Ammon's horn (tissue), 1 donor: Measurements from ENCODE around the gene S100A13.

Experiments used
- DNase-seq: peaks from one replicate; pipeline ENCODE4 v3.0.0-alpha.2; 2016; ENCODE audit warnings: low spot score

The S100A13 gene

DNA sequence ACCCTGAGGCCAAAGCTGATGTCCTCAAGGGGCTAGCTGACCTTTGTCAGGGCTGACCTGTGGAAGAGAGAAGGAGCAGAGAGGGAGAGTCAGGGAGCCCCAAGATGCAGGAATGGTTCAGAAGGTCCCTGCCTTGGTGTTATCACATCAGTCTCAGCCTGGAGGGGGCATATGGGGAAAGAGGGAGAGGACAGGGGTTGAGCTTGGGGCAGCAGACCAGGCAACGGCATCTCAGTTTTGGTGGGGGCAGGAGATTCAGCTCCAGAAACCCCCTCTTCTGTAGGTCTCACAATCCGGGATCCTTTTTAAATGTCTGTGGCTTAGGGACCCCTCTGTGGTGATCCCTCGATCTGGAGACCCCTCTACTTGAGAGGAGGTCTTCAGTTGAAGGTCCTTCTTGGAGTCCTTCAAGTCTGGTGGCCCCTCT, 815 bp downstream of the S100A13 start:
- no peak for DNase-seq

DNA sequence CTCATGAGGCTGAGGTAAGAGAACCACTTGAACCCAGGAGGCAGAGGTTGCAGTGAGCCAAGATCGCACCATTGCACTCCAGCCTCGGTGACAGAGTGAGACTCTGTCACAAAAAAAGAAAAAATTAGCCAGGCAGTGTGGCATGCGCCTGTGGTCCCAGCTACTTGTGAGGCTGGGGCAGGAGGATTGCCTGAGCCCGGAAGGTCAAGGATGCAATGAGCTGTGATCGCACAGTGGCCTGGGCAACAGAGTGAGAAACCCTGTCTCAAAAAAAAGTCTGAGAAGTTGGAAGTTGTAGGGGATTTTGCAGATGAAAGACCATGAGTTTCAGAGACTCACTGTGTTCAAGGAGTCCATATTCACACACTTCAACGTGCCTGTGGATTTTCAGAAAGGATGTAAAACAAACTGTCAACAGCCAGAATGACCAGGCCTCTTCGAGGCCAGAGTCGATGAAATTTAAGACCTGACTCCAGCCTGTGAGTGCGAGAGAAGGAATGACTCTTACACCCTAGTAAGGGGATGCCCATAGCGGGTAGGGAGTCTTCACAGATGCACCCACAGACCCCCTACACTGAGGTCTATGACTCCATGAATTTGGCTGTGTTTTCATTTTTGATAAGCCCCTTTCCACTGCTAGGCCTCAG, 2.2 kb downstream of the S100A13 start:
- no peak for DNase-seq

DNA sequence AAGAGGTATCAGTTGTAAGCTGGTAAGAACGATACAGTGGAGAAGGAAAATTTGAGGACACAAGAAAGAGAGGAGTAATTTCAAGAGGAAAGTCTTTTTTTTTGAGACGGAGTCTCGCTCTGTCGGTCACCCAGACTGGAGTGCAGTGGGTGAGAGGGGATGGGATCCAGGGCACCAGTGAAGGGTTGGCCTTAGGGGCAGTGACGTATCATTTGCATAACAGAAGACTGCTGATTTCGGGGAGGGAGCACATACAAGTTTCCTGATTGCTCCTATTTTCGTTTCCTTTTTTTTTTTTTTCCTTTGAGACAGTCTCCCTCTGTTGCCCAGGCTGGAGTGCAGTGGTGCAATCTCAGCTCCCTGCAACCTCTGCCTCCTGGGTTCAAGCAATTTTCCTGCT, 4.2 kb downstream of the S100A13 start:
- no peak for DNase-seq

DNA sequence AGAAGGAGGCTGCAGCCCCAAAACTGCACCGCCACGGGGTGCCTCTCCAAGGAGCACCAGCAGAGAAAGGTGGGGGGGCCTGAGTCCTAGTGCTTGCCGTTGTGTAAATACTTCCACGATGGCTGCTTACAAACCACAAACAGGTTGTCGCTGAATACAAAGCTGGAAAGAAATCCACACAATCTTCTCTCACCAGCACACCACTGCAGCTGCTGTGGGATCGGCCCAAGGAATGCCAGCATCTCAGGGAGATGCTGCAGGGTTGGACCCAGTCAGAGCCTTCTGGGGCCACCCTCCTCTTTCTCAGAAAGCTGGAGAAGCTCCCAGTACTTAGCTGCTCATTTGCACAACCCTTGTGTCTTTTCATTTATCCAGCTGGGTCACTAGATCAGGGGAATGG, 8.1 kb downstream of the S100A13 start:
- DNase-seq, result no peak

DNA sequence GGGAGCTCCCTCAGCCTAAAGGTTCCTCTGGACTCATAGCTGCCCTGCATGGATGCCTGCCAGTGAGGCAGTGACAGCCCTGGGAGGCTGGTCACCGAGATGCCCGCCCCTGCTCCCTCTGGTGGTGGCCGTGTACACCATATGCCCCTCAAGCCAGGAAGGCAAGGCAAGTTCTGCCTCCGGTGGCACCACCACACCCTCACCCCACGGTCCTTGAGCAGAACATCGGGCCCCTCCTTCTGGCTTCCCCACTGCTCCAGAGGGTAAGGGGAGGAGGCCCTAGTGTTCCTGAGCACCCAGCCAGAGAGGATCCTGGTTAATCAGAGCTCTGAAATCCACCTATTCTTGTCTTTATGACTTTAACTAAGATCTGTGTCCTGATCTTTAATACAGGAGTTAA, 9.6 kb downstream of the S100A13 start:
- DNase-seq, result no peak

DNA sequence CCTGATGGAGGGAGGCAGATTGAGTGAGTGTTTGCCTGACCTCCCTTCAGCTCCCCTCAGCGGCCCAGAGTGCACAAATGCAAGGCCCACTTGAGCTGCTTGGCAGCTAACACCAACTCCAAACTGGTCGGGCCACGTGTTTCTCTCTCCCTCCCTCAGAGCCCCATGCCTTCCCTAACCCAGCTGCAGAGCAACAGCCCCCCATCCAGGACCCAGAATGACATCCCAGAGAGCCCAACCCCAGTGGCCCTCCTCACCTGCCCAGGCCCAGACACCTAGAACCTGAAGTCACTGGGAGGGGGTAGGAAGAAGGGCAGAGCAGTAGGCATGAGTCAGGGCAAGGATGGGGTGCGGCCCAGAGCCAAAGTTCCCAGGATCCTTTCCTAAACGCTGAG, 10.4 kb downstream of the S100A13 start:
- DNase-seq, result no peak

DNA sequence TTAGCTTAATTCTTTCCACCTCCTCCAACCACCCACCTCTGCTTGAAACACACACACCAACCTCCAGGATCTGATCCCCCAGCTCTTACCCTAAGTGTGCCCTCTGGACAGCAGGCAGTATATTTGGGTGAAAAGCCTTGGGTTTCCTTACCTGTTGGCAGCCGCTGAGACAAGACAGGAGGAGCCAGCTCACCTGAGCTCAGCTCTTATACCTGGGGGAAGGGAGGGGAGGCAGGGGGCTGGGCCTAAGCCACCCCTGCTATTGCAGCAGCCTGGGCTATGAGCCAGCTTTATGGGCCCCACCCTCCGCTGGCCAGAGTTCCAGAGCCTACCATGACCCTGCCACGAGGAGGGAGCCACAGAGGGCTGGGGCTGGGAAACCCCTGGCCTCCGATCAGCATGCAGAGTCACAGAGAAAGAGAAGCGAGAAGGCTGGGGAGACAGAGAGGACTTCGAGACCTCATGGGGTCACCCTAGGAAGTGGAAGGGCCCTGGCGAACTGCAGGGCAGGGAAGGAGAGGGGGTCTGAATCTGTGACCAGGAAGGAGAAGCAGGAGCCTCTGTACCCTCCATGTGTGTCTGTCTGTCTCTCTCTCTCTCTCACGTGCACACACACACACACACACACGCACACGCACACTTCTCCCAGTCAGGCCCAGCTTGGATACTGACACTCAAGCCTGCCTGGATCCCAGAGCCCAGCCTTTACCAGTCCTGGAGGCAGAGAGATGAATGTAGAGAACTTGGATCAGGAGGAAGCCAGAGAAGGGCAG, 11.0 kb downstream of the S100A13 start, which contains the start of gene S100A14:
S100A14 (minus strand) TSS at position 182 of the 773 bp plus-strand sequence. CDS start 467 bp downstream, outside the sequence.
- no peak for DNase-seq

DNA sequence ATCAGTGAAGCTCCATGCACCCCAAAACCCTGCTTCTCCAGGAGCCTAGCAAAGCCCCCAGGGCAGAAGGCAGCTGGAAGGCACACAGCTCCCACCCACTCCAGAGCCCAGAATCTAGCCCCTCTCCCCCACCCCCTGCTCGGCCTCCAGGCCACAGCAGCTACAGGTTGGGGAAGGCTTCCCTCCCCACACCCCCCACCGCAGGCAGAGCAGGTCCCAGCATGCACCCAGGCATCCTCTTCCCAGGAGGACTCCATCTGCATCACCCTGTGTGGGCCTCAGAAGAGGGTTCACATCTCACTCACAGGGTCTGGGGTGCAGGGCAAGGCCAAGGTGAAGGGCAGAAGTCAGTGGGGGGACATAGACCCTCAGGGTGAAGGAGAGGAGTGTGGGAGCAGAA, 11.9 kb downstream of the S100A13 start:
- no peak for DNase-seq

DNA sequence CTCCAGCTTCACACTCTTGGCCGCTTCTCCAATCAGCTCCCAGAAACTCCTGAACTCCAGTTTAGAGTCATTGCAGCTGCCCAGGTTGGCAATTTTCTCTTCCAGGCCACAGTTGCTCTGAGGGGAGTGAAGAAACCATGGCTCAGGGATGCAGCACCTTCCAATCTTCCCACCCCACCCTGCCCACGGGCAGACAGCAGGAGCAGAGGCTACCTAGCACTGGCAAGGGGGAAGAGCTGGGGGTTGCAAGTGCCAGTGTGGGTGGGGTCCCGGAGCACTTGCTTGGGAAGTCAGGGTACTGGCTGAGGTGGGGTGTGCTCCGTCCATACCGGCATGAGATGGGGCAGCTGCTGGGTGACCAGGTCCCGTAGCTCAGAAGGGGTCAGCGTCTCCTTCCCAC, 12.4 kb downstream of the S100A13 start:
- no peak for DNase-seq

DNA sequence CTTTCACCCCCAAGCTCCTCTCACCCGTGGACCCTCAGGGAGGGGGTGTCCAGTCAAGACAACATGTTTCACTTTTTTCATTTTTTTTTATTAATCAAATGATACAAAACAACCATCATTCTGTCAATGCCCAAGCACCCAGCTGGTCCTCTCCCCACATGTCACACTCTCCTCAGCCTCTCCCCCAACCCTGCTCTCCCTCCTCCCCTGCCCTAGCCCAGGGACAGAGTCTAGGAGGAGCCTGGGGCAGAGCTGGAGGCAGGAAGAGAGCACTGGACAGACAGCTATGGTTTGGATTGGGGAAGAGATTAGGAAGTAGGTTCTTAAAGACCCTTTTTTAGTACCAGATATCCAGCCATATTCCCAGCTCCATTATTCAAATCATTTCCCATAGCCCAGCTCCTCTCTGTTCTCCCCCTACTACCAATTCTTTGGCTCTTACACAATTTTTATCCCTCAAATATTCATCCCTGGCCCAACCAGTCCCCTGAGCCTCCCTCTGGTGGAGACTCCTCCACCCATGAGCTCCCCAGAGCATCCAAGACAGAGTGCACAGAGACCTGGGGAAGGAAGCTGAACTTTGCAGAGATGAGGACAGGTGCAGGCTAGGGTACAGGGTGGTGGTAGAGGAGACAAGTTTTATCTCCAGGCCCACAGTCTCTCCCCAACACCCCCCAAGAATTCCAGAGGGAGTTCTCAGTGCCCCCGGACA, 13.0 kb downstream of the S100A13 start:
- no peak for DNase-seq

DNA sequence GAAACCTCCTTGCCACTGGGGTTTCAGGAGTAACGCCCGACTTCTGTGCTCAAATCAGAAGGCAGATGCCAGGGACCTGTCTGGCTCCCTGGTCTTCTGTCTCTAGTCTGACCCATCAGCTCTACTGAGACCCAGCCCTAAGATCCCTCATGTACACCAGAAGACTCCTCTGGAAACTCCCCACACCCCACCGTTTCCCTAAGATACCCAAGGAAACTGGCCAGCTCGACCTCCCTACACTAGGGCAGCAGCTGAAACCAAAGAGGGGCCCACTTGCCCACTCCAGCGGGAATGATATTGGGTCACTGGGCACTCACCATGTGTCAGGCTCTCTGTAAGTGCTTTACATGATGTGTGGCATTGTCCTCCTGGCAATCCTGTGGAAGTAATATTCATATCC, 13.9 kb downstream of the S100A13 start:
- DNase-seq, result no peak

DNA sequence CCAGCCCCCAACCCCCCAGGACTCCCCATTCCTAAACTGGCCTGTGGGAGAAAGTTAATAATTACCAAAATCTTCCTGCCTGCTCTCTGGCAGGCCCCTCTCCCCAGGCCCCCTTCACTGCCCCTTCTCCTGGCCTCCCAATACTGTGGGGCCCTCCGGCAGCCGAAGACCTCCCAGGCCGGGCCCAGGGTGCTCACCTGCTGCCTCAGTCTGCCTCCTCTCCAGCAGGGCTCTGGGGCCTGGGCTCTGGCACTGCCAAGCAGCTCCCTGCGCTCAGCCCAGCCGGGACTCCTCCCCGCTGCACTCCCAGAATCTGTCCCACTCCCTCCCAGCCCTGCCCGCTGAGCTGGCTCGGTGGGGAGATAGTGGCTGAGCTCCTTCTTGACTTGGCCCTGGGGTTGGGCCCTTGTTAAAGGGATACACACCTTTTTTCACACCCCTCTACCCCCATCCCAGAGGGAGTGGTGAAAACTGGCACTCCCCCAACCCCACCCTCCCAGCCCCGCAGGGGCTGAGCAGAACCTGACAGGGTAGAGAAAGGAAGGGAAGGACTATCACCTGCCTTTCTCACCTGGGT, 14.5 kb downstream of the S100A13 start, which contains the start of gene S100A16:
S100A16 (minus strand) TSS at position 383 of the 577 bp plus-strand sequence. CDS start 4,986 bp downstream, outside the sequence.
- no peak for DNase-seq

DNA sequence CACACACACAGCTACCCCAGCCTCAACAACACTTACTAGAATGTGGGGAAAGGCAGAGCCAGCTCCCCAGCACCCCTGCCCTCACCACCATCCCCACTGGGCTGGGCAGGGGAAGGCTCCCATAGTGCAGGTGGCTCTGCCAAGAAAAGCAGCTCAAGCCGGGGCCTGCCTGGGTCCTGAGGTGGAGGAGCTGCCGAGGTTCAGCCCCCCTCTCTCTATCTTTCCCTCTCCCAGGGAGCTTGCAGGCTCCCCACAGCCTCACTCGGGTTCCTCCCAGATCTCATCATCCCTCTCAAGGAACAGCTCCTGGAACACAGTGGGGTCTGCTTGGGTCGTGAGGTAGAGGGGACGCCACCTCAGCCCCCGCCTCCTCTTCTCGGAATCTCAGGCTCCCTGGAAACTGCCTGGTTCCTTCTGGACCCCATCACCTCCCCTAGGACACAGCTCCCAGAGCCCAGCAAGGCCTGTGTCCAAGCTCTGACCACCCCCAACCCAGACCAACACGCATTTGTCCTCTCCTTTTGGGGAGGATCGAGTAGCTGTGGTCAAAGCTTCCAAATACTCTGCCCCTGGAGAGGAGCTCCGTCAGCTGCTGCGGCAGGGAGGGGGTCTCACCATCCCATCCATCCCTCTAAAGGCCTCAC, 15.1 kb downstream of the S100A13 start:
- DNase-seq, result no peak

DNA sequence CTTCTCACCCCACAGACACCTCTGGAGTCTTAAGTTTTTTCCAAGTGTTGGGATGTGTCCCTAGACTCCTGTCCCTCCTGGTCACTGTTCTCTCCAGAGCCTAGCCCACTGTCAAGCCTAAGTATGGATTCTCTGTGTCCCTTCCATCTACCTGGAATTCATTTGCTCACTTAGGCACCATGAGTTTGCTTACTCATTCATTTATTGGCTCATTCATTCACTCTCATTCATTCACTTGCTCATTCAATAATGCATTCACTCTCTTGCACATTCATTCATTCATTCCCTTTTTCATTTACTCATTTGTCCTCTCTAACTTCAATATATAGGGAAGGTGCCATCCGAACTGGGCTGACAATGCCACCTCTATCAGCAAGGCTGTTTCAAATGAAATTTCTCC, 15.9 kb downstream of the S100A13 start:
- DNase-seq, result no peak

DNA sequence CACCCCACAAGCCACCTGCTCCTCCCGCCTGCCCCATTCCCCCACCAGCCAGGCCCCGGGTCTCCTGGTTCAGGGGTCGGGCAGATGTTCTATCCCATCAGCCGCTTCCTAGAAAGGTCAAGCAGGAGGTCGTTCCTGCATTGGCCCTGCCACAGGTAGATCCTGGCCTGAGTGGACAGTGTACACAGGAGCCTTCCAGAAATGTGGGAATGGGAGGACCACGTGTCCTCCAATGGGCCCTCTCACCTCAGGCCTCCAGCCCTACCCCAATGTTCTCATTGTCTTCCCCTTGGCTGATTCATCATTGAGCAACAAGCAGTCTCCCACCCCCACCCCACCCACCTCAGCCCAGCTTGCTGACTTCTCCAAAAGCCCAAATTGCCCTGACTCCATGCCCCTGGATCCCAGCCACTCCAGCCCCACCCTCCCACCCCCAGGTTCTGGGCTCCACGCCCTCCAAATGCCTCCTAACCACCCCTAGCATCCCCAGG, 16.4 kb downstream of the S100A13 start:
- DNase-seq, result no peak

DNA sequence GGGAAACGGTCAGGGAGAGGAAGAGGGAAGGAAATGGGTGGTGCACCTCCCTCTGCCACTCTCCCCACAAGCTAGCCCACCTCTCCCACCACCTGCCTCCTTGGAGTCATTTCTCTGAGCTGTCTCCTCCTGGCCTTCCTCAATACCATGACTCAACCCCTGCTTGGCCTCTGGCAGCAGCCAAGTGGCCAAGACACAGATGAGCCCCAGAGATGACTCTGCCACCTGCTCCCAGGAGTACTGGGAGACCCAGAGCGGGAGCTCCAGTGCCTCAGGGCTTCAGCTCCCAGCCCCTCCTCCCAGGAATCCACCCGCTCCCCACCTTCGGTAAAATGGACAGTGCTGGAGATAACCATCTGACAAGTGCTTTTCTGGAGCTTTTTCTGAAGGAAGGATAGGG, 17.0 kb downstream of the S100A13 start:
- no peak for DNase-seq

DNA sequence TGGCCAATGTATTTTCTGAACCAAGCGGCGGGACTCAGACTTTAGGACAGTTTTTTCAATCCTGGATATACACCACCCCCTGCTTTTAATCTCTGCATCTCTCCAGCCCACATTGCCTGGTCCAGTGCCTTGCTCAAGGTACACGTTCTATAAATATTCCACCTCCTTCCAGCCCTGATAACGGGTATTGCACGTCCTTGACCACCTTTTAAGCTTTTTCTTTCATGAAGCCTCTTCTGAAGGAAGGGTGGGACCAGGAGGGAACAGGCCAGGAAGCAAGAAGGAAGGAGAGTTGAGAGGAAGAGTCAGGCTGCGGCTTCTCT, 17.8 kb downstream of the S100A13 start:
- no peak for DNase-seq

DNA sequence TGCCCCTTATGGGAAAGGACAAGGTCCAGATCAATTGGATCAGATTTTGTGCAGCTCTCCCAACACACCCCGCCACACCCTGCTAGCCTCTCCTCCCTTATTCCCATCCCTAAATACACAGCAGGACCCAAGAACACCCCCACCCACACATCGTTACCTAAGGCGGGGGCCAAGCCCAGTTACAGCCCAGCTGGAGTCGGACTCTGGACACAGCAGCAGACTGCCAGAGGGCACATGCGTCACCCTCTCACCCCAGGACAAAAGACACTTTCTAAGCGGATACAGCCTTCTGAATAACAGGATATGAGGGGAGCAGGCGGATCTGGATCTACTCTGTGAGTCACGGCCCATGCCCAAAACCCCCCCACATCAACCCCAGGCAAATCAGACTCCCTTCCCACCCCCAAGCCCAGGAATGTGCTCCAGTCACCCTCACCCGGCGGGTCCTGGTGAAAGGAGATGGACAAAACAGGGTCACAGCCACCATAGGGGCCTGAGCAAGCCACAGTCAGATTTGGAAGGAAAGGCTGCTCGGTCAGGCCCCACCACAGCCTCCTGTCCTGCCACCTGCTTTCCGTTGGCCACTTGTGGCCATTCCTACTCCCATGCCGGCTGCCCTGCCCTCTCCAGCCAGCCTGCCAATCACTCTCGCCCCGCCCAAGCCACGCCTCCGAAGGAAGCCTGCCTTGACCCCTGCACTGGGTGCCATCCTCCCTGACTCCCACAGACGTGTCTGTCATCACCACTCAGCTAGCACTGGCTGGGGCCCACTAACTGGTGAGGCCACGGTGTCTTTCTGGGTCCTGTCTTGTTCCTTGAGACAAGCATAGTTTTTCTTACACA, 18.3 kb downstream of the S100A13 start:
- DNase-seq, result peak; percentile 82

DNA sequence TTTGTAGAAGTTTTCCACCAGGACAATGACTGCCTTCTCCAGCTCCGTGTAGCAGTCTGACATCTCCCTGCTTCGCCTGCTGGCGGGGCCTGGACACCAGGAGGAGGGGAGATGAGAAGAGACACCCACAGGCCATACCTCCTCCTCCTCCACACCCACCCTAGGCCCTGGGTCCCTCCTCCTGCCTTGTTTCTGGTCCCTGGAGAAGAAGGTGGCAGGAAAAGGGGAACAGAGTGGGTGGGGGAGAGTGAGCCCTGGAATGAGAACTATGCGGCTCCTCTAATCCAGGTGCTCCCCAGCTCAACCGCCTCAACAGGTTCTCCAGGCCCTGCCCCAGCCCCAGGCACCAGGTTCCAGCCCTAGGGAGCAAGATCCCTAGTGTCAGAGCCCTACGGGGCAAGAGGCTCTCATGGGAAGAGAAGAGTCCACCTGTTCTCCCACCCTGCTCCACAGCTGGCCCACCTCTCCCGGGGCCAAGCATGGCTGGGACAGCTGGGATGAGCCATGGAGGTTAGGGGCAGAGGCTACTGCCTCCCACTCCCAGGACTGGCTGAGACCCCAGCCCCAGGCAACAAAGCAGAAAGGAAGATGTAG, 19.1 kb downstream of the S100A13 start:
- DNase-seq, result no peak

DNA sequence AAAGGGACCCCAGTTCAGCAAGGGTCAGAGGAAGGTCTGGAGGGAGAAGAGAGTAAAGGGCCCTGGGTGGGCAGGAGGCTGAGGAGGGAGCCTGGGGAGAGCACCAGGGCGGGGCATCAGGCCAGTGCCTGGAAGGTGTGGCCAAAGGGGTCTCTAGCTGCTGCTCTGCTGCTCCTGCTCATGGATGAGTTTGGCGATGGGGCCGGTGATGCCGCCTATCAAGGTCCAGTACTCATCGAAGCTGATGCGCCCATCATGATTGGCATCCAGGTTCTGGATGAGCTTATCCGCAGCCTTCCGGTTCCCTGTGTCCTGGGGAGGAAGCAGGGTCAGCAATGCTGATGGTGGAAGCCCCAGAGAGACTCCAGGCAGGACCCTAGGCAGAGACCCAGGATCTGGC, 19.9 kb downstream of the S100A13 start:
- no peak for DNase-seq

DNA sequence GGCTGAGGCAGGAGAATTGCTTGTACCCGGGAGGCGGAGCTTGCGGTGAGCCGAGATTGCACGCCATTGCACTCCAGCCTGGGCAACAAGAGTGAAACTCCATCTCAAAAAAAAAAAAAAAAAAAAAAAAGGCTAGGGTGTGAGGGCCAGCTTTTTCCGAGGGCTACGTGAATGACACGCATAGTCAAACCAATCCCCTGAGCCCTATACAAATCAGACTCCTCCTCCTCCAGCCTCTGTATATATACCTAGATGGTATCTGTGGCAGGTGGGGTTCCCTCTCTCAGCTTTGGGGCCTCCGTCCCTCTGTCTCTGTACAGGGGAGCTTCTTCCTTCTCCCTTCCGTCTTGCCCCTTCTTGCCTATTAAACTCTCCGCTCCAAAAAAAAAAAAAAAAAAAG, 21.1 kb downstream of the S100A13 start:
- no peak for DNase-seq
